ENCODE results near the gene ERG.

DNA sequence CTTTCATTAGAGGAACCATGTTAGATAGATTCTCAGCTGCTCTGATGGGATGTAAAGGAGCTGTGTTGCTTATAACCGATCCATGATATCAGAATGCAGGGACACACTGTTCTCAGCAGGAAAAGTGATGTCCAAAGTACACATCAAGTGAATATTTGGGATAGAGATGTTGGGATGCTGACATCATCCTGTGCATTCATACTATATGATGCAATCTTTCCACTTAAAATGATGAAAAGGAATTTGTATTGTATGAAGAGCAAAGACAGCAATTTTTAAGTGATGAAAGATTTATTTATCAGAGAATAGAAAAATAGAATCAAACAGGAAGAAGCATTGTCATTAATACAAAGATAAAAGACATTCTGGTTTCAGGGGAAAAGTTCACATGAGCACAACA is 110.1 kb downstream of the ERG start:
- TF ChIP-seq, protein P1, sequence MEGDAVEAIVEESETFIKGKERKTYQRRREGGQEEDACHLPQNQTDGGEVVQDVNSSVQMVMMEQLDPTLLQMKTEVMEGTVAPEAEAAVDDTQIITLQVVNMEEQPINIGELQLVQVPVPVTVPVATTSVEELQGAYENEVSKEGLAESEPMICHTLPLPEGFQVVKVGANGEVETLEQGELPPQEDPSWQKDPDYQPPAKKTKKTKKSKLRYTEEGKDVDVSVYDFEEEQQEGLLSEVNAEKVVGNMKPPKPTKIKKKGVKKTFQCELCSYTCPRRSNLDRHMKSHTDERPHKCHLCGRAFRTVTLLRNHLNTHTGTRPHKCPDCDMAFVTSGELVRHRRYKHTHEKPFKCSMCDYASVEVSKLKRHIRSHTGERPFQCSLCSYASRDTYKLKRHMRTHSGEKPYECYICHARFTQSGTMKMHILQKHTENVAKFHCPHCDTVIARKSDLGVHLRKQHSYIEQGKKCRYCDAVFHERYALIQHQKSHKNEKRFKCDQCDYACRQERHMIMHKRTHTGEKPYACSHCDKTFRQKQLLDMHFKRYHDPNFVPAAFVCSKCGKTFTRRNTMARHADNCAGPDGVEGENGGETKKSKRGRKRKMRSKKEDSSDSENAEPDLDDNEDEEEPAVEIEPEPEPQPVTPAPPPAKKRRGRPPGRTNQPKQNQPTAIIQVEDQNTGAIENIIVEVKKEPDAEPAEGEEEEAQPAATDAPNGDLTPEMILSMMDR (IDR thresholded peaks at IDR 0.05) = no peak
- TF ChIP-seq POLR2AphosphoS5 (IDR thresholded peaks at IDR 0.05) (no peak), POLR2A (IDR thresholded peaks at IDR 0.05; ENCODE audit: low read depth) (no peak), EP300 (IDR thresholded peaks at IDR 0.05) (no peak)

Measured in esophagus muscularis mucosa (tissue), 4 donors.